Measurements from ENCODE around the gene ATXN2.
"Not testable (repeated sequence)": the region's sequence is repeated elsewhere in the genome, so short reads cannot be mapped to it uniquely, and the experiment has no call there.

Gene ATXN2

GRCh38 chr12:111578276-111578970, 20.7 kb downstream of the ATXN2 start:
- H3K27ac ChIP-seq = no peak overlapping the region
- no peak overlapping the region for H3K4me3 ChIP-seq

GRCh38 chr12:111574797-111575443, 24.2 kb downstream of the ATXN2 start:
- H3K4me3 ChIP-seq = no peak overlapping the region
- peak overlapping the region in 1 of 21 experiments; percentile 24 for H3K27ac ChIP-seq

- no peak overlapping the region for H3K4me3 ChIP-seq
These were observed 25.6 kb downstream of the ATXN2 start for GRCh38 chr12:111573476-111573875.

GRCh38 chr12:111570084-111570961, 28.8 kb downstream of the ATXN2 start:
- H3K4me3 ChIP-seq = no peak overlapping the region
- peak overlapping the region in 1 of 21 experiments; percentile 9 for H3K27ac ChIP-seq

More at GRCh38 chr12:111573476-111573875, 25.6 kb downstream of the ATXN2 start:
- H3K27ac ChIP-seq = no peak overlapping the region

GRCh38 chr12:111569363-111570083, 29.6 kb downstream of the ATXN2 start:
- H3K4me3 ChIP-seq = no peak overlapping the region
- no peak overlapping the region for H3K27ac ChIP-seq

GRCh38 chr12:111560844-111561243, 38.3 kb downstream of the ATXN2 start:
- not testable (repeated sequence) for H3K27ac ChIP-seq

GRCh38 chr12:111558107-111558376, 41.1 kb downstream of the ATXN2 start:
- no peak overlapping the region for H3K4me3 ChIP-seq
- H3K27ac ChIP-seq = no peak overlapping the region

More at GRCh38 chr12:111560844-111561243, 38.3 kb downstream of the ATXN2 start:
- H3K4me3 ChIP-seq = not testable (repeated sequence)

- no peak overlapping the region for H3K27ac ChIP-seq
These were observed 41.6 kb downstream of the ATXN2 start for GRCh38 chr12:111557271-111558106.

GRCh38 chr12:111556676-111557075, 42.4 kb downstream of the ATXN2 start:
- H3K27ac ChIP-seq = no peak overlapping the region
- no peak overlapping the region for H3K4me3 ChIP-seq

More at GRCh38 chr12:111557271-111558106, 41.6 kb downstream of the ATXN2 start:
- H3K4me3 ChIP-seq = no peak overlapping the region

- H3K4me3 ChIP-seq, H3K27ac ChIP-seq: not testable (repeated sequence)
These were observed 43.8 kb downstream of the ATXN2 start for GRCh38 chr12:111555313-111555712.

GRCh38 chr12:111546758-111547383, 52.2 kb downstream of the ATXN2 start:
- Histone ChIP-seq H3K4me3 (no peak overlapping the region), H3K27ac (peak overlapping the region in 1 of 21 experiments; percentile 21)

- no peak overlapping the region for H3K4me3 ChIP-seq
- no peak overlapping the region for H3K27ac ChIP-seq
These were observed 52.9 kb downstream of the ATXN2 start for GRCh38 chr12:111546171-111546570.

GRCh38 chr12:111544032-111544431, 55.1 kb downstream of the ATXN2 start:
- H3K4me3 ChIP-seq = no peak overlapping the region
- no peak overlapping the region for H3K27ac ChIP-seq

- no peak overlapping the region for H3K4me3 ChIP-seq
- H3K27ac ChIP-seq = no peak overlapping the region
These were observed 66.4 kb downstream of the ATXN2 start for GRCh38 chr12:111532751-111533150.

- Histone ChIP-seq H3K4me3 (no peak overlapping the region), H3K27ac (no peak overlapping the region)
These were observed 69.4 kb downstream of the ATXN2 start for GRCh38 chr12:111529424-111530368.

- Histone ChIP-seq H3K27ac (no peak overlapping the region), H3K4me3 (no peak overlapping the region)
These were observed 75.4 kb downstream of the ATXN2 start for GRCh38 chr12:111523587-111524167.

GRCh38 chr12:111521801-111522200, 77.3 kb downstream of the ATXN2 start:
- Histone ChIP-seq H3K27ac (no peak overlapping the region), H3K4me3 (no peak overlapping the region)
